Ovary (tissue), 3 donors: ENCODE measurements around the gene DNAAF5.

Experiments used
- CTCF ChIP-seq, 3 donors: fragments of 450-650 bp in 2 of 3; fragments of 200-600 bp in 1 of 3; IDR thresholded peaks; one replicate each; pipeline versions ENCODE4 v1.5.1 to v1.8.0; 2016 to 2022; ENCODE audit warnings: antibody characterized with exemption in 3 of 3, mild to moderate bottlenecking in 1 of 3
- EP300 ChIP-seq: sonication (generic); formaldehyde crosslinking; IDR thresholded peaks from one replicate; pipeline ENCODE4 v1.6.1; 2017; ENCODE audit warnings: antibody characterized with exemption
- POLR2A ChIP-seq: fragments of 450-650 bp; IDR thresholded peaks from one replicate; pipeline ENCODE4 v1.6.1; 2017; ENCODE audit warnings: antibody characterized with exemption, mild to moderate bottlenecking, moderate library complexity
- donor health status: DM: no; HTN: no; CAD: no.

DNA sequence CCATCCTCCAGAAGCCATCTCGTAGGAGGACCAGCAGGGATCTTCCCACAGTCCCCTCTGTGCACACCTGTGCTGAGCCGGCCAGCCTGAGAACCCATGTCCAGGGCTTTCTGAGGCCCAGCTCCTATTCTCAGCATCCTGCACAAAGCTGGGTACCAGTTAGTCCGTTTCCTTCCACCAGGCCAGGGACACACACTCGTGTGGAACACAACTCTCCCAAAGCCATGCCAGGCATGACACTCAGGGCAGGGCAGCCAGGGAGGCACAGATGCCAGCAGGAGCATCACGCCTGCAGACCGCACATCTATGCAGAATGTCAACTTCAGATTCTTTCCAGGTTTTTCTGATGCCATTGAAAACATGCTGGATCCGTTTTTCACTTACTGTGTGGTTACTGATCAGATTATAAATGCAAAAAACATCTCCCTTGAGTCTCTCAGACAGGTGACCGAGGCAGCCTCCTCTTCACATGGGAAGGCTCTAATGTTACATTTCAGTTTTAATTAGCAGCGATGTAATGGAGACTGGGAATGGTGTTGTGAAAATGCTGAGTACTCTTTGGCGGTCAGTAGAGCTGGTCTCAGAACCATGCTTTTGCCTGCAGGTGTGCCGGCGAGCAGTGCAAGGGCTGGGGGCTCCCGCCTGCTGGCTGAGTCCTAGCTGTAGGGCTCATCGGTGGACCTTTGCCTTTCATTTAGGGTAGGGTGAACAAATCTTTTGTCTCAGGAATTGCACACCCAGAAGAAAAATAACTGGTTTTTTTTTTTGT lies 102.5 kb downstream of the DNAAF5 start:
- TF ChIP-seq CTCF (IDR thresholded peaks at IDR 0.05) = no peak
- TF ChIP-seq POLR2A = no peak
- no peak for TF ChIP-seq EP300
